ENCODE data around the gene PDE4A.
"Not testable (repeated sequence)": the region's sequence is repeated elsewhere in the genome, so short reads cannot be mapped to it uniquely, and the experiment has no call there.

The PDE4A gene

DNA sequence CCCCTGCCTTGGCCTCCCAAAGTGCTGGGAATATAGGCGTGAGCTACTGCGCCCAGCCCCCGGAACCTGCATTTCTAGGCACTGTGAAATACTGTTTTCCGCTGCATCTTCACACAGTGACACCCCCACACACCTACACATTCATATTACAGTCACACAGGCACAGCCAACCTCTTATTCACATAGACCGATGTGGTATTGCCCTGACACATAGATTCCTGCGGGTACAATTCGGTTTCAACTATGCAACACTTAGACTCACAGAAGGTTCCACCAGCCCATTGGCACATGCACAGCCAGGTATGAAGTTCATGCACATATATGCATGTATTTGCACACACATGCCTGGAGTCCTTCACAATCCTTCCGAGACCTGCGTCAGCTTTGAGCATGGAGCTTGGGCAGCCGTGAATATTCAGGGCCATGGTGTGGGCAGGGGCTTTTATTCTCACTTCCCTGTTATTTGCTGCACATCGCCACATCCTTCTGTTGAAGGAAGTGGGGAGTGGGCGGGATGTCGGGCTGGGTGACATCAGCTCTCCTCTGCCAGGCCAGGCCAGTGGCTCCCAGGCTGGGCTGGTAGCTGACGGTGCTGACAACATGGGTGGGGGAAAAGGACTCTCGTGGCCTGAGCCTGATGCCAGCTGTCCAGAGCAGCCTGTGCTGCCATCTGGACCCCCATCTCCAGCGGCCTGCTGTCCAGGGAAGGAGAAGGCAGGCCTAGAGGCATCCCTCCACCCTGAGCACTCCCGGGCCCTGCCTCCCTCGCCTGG lies 11.6 kb upstream of the PDE4A start:
- DNase-seq (ENCODE audit: low read depth in 1 of 2, low spot score in 1 of 2), result no peak
- TF ChIP-seq JUND (IDR thresholded peaks at IDR 0.05; ENCODE audit: low read depth), result no peak
- in situ Hi-C loops (cut with HindIII; ENCODE audit: low pct_unique_long_range_greater_than_20kb, low sequenced_read_pairs), result no loop called here

DNA sequence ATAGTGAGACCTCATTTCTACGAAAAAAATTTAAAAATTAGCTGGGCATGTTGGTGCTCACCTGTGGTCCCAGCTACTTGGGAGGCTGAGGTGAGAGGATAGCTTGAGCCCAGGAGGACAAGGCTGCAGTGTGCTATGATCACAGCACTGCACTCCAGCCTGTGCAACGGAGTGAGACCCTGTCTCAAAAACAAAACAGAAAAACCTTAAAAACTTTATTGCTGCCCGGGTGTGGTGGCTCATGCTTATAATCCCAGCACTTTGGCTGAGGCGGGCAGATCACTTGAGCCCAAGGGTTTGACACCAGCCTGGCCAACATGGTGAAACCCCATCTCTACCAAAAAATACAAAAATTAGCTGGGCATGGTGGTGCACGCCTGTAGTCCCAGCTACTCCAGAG lies 9.1 kb upstream of the PDE4A start:
- DNase-seq (ENCODE audit: low read depth in 1 of 2, low spot score in 1 of 2); in situ Hi-C loops (cut with HindIII; ENCODE audit: low pct_unique_long_range_greater_than_20kb, low sequenced_read_pairs): not testable (repeated sequence)

DNA sequence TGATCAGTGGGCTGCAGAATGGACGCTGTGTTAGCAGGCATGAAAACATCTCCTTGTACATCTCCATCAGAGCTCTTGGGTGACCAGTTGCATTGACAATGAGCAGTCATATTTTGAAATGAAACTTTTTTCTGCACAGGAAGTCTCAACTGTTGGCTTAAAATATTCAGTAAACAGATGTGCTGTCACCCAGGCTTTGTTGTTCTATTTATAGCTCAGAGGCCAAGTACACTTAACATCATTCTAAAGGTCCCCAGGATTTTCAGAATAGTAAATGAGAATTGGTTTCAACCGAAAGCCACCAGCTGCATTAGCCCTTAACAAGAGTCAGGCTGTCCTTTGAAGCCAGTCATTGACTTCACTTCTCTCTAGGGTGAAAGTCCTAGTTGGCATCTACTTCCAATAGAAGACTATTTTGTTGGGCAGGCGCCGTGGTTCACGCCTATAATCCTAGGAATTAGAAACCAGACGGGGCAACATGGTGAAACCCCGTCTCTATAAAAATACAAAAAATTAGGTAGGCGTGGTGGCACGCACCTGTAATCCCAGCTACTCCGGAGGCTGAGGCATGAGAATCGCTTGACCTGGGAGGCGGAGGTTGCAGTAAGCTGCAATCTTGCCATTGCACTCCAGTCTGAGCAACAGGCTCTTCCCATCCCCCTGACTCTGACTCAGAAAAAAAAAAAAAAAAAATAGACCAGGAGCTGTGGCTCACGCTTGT lies 7.9 kb upstream of the PDE4A start:
- TF ChIP-seq JUND (IDR thresholded peaks at IDR 0.05; ENCODE audit: low read depth), result no peak
- in situ Hi-C loops (cut with HindIII; ENCODE audit: low pct_unique_long_range_greater_than_20kb, low sequenced_read_pairs), result no loop called here
- no peak for DNase-seq (ENCODE audit: low read depth in 1 of 2, low spot score in 1 of 2)

DNA sequence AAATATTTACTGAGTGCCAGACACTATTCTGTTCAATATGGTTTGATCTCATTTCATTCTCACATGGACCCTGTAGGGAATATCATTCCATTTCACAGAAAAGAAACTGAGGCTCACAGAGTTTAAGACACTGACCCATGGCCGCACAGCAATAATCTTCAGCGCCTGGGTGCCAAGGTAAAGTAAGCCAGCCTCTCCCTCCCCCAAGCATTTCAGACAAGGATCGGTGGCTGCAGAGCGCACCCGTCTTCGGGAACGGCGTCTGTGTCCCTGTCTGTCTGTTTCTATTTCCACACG lies 4.3 kb upstream of the PDE4A start:
- TF ChIP-seq JUND (IDR thresholded peaks at IDR 0.05; ENCODE audit: low read depth), result no peak
- in situ Hi-C loops (cut with HindIII; ENCODE audit: low pct_unique_long_range_greater_than_20kb, low sequenced_read_pairs), result no loop called here
- no peak for DNase-seq (ENCODE audit: low read depth in 1 of 2, low spot score in 1 of 2)

DNA sequence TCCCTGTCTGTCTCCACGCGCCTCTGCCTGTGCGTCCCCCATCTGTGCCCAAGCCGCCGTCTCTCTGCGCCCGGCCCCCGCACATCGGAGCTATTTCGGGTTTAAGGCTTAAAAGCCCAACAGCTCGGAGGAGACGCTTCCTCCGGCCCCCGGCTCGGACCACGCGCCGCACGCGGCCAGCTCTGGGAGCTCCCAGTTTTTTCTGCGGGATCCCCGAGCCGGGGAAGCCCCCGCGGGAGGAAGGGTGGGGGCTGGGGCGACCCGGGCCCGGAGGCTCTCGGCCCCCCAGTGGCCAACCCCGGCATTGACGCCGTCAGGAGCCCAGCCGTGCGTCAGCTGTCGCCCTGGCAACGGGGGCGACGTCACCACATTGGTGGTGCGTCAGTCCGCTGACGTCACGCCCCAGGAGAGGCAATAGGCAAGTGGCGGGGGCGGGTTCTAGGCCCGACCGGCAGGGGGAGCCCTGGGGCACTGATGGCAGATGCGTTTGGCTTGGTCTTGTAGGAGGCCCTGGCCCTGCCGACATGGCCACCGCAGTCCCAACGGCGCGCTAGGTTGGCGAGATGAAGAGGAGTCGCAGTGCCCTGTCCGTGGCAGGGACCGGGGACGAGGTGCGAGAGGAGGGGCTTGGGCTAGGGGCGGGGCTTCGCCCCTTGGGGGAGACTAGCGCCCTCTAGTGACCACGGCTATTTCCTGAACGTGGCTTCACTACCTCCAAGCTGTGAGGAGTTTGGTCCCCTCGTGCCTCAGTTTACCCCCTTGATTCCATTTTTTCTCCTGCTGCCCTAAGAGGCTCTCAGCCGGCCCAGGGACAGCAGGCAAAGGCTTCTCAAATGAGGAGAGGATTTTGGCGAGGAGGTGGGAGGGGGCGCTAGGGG lies 3.7 kb upstream of the PDE4A start:
- DNase-seq (ENCODE audit: low read depth in 1 of 2, low spot score in 1 of 2), result peak; percentile 88 to 92
- in situ Hi-C loops (cut with HindIII; ENCODE audit: low pct_unique_long_range_greater_than_20kb, low sequenced_read_pairs), result no loop called here
- TF ChIP-seq JUND (IDR thresholded peaks at IDR 0.05; ENCODE audit: low read depth), result no peak

DNA sequence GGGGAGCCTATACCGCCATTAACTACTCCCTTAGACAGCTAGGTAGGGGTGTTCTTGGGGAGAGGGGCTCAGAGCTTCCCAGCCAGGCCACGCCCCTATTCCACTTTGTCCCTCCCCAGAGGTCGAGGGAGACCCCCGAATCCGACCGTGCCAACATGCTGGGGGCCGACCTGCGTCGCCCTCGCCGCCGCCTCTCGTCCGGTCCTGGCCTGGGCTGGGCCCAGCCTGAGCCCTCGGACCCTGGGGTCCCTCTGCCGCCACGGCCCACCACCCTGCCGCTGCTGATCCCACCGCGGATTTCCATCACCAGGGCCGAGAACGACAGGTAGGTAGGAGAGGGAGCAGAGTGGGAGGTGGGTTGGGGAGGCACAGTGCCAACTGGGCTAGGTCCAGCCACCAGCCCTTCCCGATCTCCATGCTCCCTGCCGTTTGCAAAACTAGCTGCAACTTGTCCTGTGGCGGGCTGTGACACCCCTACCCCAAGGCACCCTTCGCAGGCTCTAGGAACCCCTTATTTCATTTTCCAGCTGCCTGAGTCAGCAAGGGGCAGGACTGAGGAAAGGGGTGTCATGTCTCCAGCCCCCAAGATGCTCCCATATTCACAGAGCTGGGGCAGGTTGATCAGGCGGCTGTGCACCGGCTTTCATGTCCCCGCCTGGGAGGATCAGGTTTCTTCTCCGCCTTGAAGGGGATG lies 2.6 kb upstream of the PDE4A start:
- in situ Hi-C loops (cut with HindIII; ENCODE audit: low pct_unique_long_range_greater_than_20kb, low sequenced_read_pairs), result no loop called here
- TF ChIP-seq JUND (IDR thresholded peaks at IDR 0.05; ENCODE audit: low read depth), result no peak
- no peak for DNase-seq (ENCODE audit: low read depth in 1 of 2, low spot score in 1 of 2)

DNA sequence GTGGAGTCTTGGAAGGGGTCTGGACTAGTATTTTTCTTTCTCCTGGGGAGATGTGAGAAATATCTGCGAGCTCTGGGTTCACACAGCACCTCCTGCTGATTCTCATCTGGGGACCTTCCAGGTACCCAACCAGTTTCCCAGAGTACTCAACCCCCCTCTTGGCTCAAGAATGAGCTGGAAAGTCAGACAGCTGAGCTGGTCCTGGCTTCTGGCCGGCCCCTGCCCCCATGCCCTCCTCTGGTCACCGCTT lies 2.2 kb upstream of the PDE4A start:
- TF ChIP-seq JUND (IDR thresholded peaks at IDR 0.05; ENCODE audit: low read depth), result no peak
- no peak for DNase-seq (ENCODE audit: low read depth in 1 of 2, low spot score in 1 of 2)
- in situ Hi-C loops (cut with HindIII; ENCODE audit: low pct_unique_long_range_greater_than_20kb, low sequenced_read_pairs), result no loop called here

DNA sequence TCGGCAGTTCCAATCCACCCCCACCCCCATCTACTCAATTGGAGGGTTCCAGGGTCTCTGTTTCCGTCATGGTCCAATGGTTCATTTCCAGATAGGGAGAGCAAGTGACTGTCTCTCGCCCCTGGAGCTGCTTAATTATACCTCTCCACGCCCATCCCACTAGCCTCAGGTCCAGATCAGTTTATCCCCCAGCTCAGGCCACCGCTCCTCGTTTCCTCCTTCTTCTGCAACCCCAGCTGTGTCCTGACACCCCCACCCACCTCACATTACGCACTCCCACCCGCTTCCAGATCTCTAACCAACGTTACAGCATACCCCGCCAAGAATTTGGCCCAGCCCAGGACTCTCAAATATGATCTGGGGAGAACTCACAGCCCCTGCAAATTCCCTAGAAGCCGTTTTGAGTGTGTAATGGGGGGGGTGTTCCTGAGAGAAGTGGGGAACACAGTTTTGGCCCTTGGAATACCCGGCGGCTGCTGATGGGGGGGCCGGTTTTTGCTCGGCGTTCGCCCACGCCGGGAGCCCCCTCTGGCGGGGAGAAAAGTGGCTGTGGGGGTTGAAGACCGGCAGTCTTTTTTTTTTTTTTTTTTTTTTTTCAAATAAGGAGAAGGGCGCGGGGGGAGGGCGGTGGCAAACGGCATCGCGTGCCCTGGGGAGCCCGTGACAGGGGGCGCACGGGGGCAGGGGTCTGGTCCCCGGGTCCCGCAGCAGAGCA lies 1.7 kb upstream of the PDE4A start:
- TF ChIP-seq JUND (IDR thresholded peaks at IDR 0.05; ENCODE audit: low read depth), result no peak
- in situ Hi-C loops (cut with HindIII; ENCODE audit: low pct_unique_long_range_greater_than_20kb, low sequenced_read_pairs), result no loop called here
- no peak for DNase-seq (ENCODE audit: low read depth in 1 of 2, low spot score in 1 of 2)

DNA sequence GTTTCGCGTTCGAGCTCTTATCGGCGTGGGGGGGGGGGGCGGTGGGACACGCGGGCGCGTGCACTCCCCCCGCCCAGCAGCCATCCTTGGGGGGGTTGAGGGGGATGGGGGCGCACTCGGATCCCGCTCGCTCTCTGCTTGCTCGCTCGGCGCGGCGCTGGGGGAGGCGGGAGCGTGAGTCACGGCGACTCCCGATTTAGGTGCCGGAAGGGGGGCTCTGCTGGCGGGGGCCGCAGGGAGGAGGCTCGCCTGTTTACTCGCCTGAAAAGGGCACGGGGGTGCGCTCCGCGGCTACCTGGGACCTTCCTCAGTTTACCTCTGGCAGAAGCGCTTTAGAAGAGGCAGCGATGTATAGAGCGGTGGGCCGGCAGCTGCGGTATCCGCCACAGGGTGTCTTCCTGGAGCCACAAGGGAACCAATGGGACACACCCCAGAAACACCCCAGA lies 1.1 kb upstream of the PDE4A start:
- no peak for TF ChIP-seq JUND (IDR thresholded peaks at IDR 0.05; ENCODE audit: low read depth)
- in situ Hi-C loops (cut with HindIII; ENCODE audit: low pct_unique_long_range_greater_than_20kb, low sequenced_read_pairs), result no loop called here
- no peak for DNase-seq (ENCODE audit: low read depth in 1 of 2, low spot score in 1 of 2)

DNA sequence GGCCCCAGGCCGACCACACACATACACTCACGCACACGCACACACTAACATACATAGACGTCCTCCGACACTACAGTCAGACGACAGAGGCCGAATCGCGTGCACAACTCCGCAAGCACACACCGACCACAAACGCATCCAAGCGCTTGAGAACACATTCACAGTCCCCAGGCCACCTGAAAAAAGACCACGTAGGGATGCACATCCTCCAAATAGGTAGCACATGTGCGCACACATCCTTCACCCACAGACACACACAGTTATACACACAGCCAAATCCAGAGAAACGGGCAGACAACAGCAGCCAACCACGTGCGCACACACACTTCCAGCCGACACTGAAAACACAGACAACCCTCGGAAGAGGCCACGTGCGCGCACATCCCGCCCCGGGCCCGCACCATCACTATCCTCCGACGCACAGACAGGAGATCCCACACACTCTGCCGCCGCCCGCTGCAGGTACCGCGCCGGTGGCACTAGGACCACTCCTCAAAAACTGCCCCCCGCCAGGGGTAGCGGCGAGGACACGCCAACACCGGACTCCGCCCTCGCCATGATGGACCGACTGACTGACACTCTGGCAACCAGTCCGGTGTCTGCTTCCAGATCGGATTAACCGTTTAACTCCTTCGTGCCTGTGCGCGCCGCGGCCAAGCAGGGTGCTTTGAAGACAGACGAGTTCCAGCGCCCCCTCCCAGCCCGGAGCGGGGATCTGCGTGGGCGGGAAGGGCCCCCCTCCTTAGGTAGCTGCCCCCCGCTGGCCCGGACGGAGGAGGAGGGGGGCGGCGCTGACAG lies 493 bp upstream of the PDE4A start:
- no peak for TF ChIP-seq JUND (IDR thresholded peaks at IDR 0.05; ENCODE audit: low read depth)
- in situ Hi-C loops (cut with HindIII; ENCODE audit: low pct_unique_long_range_greater_than_20kb, low sequenced_read_pairs), result no loop called here
- DNase-seq (ENCODE audit: low read depth in 1 of 2, low spot score in 1 of 2), result peak in 1 of 2 experiments; percentile 63

DNA sequence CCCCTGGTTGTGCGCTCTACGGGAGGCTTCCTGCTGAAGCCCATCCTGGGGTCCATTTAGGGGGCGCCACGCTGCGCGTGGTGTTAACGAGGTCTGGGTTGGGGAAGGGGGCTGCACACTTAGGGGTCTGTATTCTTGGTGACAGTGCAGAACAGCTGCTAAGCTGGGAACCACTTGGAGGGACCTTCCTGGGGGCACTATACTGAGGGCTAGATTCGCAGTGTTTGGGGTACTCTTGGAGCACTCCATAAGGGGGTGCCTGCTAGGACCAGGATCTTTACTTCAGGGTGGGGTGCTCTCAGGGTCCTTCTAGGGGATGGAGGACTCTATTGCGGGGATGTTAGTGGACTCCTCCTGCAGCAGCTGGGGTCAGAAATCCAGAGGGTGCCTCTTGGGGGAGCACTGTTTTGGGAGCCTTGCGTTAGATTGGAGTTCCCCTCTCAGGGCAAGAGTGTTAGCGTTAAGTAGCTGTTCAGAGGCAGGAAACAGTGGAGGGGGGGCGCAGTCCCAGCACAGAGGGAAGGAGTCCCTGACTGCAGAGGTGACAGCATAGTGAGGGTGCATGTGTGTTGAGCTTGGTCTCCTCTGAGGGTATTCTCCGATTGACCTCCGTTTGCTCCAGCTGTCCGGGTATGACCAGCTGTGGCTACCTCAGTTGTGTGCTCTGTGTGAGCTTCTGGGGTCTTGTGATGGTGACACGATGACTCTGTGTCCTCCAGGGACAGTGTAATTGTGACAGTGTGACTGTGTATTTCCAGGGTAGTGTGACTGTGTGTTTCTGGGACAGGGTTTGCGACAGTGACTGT lies 1.1 kb downstream of the PDE4A start:
- in situ Hi-C loops (cut with HindIII; ENCODE audit: low pct_unique_long_range_greater_than_20kb, low sequenced_read_pairs), result no loop called here
- DNase-seq (ENCODE audit: low read depth in 1 of 2, low spot score in 1 of 2), result no peak
- no peak for TF ChIP-seq JUND (IDR thresholded peaks at IDR 0.05; ENCODE audit: low read depth)
